ENCODE measurements around the gene NR2C1. TPM values are rescaled to one million over a fixed set of nuclear protein-coding genes. Genes with fewer than 3 reads are reported as not detected.
"Not testable (repeated sequence)": the region's sequence is repeated elsewhere in the genome, so short reads cannot be mapped to it uniquely, and the experiment has no call there.

NR2C1 gene
- 16.9 and 19.5 TPM in 2 replicates for total RNA-seq

- DNase-seq (ENCODE audit: low read depth, low spot score): peak; percentile 83
Measured at GRCh38 chr12:95072900-95073697, at the start of gene NR2C1. TSS of gene NR2C1 (minus strand) at chr12:95073618. CDS start at chr12:95067384, 6,234 bp downstream.

GRCh38 chr12:95118788-95119179 is 45.4 kb upstream of the NR2C1 start:
- no peak for DNase-seq (ENCODE audit: low read depth, low spot score)

GRCh38 chr12:95118138-95118787 is 44.8 kb upstream of the NR2C1 start:
- peak; percentile 80 for DNase-seq (ENCODE audit: low read depth, low spot score)

GRCh38 chr12:95117178-95117599 is 43.8 kb upstream of the NR2C1 start:
- peak; percentile 54 for DNase-seq (ENCODE audit: low read depth, low spot score)

GRCh38 chr12:95116773-95117172 is 43.4 kb upstream of the NR2C1 start:
- no peak for DNase-seq (ENCODE audit: low read depth, low spot score)

GRCh38 chr12:95116341-95116740 is 42.9 kb upstream of the NR2C1 start:
- no peak for DNase-seq (ENCODE audit: low read depth, low spot score)

- DNase-seq (ENCODE audit: low read depth, low spot score): no peak
Measured at GRCh38 chr12:95115641-95116040, 42.2 kb upstream of the NR2C1 start.

GRCh38 chr12:95114766-95115405 is 41.5 kb upstream of the NR2C1 start:
- DNase-seq (ENCODE audit: low read depth, low spot score): no peak

- no peak for DNase-seq (ENCODE audit: low read depth, low spot score)
Measured at GRCh38 chr12:95107362-95107761, 33.9 kb upstream of the NR2C1 start.

GRCh38 chr12:95105540-95105939 is 32.1 kb upstream of the NR2C1 start:
- no peak for DNase-seq (ENCODE audit: low read depth, low spot score)

GRCh38 chr12:95104919-95105452 is 31.6 kb upstream of the NR2C1 start:
- DNase-seq (ENCODE audit: low read depth, low spot score): no peak

GRCh38 chr12:95102916-95103671 is 29.7 kb upstream of the NR2C1 start:
- peak; percentile 37 for DNase-seq (ENCODE audit: low read depth, low spot score)

GRCh38 chr12:95101957-95102356 is 28.5 kb upstream of the NR2C1 start:
- DNase-seq (ENCODE audit: low read depth, low spot score): not testable (repeated sequence)

- no peak for DNase-seq (ENCODE audit: low read depth, low spot score)
Measured at GRCh38 chr12:95100264-95101190, 27.1 kb upstream of the NR2C1 start.

- no peak for DNase-seq (ENCODE audit: low read depth, low spot score)
Measured at GRCh38 chr12:95099270-95099790, 25.9 kb upstream of the NR2C1 start.

GRCh38 chr12:95096852-95097251 is 23.4 kb upstream of the NR2C1 start:
- DNase-seq (ENCODE audit: low read depth, low spot score): no peak

GRCh38 chr12:95096378-95096777 is 23.0 kb upstream of the NR2C1 start:
- DNase-seq (ENCODE audit: low read depth, low spot score): no peak

GRCh38 chr12:95095866-95096265 is 22.4 kb upstream of the NR2C1 start:
- DNase-seq (ENCODE audit: low read depth, low spot score): not testable (repeated sequence)

- DNase-seq (ENCODE audit: low read depth, low spot score): no peak
Measured at GRCh38 chr12:95089462-95089861, 16.0 kb upstream of the NR2C1 start.

GRCh38 chr12:95088379-95088778 is 15.0 kb upstream of the NR2C1 start:
- no peak for DNase-seq (ENCODE audit: low read depth, low spot score)
